ENCODE data around the gene EAF2. TPM values are rescaled to one million over a fixed set of nuclear protein-coding genes. Genes with fewer than 3 reads are reported as not detected.

The EAF2 gene
- total RNA-seq, 4 donors from 2014 or later, result 9.2 to 14.6 (median 10.0) TPM

DNA sequence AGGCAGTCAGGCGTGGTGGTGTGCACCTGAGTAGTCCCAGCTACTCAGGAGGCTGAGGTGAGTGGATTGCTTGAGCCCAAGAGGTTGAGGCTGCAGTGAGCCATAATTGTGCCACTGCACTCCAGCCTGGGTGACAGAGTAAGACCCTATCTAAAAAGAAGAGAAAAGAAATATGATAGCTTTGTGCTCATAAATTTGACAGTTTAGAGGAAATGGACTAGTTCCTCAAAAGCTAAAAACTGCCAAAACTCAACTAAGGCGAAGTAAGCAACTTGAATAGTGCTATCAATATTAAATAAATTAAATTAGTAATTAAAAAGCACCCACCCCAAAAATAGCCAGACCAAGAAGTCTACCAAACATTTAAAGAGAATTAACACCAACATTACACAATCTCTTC, 34.7 kb downstream of the EAF2 start:
- TF ChIP-seq, protein P1, sequence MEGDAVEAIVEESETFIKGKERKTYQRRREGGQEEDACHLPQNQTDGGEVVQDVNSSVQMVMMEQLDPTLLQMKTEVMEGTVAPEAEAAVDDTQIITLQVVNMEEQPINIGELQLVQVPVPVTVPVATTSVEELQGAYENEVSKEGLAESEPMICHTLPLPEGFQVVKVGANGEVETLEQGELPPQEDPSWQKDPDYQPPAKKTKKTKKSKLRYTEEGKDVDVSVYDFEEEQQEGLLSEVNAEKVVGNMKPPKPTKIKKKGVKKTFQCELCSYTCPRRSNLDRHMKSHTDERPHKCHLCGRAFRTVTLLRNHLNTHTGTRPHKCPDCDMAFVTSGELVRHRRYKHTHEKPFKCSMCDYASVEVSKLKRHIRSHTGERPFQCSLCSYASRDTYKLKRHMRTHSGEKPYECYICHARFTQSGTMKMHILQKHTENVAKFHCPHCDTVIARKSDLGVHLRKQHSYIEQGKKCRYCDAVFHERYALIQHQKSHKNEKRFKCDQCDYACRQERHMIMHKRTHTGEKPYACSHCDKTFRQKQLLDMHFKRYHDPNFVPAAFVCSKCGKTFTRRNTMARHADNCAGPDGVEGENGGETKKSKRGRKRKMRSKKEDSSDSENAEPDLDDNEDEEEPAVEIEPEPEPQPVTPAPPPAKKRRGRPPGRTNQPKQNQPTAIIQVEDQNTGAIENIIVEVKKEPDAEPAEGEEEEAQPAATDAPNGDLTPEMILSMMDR (IDR thresholded peaks at IDR 0.05; ENCODE audit: low read depth), result no peak

DNA sequence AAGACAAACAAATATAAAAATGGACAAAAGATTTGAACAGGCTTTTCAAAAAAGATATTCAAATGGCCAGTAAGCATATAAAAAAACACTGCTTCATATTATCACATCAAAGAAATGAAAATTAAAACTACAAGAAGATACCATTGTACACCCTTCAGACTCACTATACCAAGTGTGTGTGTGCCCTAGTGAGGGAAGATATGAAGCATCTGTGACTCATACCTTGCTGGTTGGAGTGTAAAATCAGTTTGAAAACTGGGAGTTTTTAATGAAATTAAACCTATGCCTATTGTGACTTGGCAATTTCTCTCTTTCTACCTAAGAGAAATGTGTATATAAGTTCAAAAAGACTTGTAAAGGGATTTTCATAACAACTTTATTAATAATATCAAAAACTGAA, 35.7 kb downstream of the EAF2 start:
- TF ChIP-seq, protein P1 (IDR thresholded peaks at IDR 0.05; ENCODE audit: low read depth), result no peak

DNA sequence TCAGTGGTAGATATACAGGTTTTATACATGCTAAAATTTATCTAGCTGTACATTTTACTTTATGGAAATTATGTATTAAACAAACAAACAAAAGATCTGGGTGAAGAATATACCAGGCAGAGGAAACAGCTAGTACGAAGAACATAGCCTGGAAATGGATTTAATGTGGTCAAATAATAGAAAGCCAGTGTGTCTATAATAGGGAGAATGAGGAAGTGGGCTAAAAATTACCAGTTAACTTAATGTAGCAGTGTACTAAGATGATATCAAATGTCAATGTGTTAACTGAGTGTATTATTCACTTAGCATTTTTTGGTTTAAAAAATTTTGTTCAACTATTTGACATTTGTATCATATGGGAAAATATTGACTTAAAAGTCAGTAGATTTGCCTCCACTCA, 36.4 kb downstream of the EAF2 start:
- TF ChIP-seq, protein P1 (IDR thresholded peaks at IDR 0.05; ENCODE audit: low read depth), result no peak

DNA sequence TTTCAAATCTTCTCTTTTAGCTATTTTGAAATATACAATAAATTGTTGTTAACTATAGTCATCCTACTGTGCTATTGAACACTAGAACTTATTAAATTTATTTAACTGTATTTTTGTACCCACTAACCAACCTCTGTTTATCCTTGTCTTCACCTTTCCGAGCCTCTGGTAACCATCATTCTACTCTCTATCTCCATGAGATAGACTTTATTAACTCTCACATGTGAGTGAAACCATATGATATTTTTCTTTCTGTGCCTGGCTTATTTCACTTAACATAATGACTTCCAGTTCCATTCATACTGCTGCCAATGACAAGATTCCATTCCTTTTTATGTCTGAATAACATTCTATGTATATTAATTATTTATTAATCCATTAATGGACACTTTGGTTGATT, 43.4 kb downstream of the EAF2 start:
- TF ChIP-seq, protein P1 (IDR thresholded peaks at IDR 0.05; ENCODE audit: low read depth), result no peak

DNA sequence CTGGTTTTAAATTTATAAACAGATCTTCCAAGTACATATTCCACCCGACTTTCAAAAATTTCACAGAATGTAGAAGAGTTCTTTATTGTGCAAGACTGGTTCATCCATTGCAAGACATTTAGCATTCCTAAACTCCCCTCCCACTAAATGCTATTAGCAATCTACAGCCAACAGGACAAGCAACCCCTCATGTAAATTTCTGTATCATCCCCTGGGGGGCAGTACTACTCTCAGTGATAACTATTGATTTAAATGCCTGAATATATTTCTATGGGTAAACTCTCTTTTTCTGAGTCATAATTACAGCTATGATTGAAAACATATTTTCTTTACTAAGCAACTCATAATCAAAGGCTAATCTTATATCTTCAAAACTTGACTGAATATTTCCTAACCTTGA, 48.5 kb downstream of the EAF2 start:
- TF ChIP-seq, protein P1 (IDR thresholded peaks at IDR 0.05; ENCODE audit: low read depth), result no peak

DNA sequence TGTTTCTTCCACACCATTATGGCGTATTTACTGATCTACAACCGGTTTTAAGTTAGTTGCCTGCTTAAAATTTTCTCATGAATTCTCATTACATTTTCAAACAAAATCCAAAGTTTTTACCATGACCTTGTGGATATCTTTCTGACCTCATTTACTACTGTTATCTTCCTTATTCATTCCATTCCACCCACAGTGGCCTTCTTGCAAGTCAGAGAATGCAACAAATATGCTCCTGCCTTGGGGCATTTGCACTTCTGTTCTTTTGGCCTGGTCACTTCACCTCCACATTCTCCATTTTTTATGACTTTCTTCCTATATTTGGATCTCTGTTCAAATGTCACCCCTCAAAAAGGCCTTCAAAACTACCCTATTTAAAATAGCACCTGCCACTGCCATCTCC, 50.4 kb downstream of the EAF2 start:
- TF ChIP-seq, protein P1 (IDR thresholded peaks at IDR 0.05; ENCODE audit: low read depth), result no peak

DNA sequence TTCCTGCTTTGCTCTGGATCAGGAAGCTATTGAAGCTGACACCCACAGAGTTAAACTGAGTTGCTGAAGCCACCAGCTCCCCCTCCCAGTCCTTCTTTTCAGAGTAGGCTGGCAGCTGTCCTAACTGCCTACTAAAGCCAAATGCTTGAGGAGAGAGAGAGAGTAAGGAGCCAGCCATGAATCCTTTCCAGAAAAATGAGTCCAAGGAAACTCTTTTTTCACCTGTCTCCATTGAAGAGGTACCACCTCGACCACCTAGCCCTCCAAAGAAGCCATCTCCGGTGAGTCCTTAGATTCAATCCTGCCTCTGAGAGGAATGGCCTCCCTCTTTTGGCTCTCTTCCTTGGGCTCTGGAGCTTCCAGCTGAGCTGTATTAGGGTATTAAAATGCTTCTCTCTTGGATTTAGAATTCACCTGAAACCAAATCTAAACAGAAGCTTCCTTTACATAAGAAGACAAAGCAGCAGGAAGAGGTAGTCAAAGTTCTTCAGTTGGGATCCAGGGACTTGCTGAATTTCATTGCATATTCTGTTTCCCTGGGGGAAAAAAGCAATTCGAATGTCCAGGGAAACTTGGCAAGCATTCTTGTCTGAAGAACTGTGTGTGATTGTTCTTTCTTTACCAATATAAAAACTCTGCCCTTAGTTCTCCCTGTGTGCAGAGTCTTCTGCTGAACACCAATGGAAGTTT, 59.4 kb downstream of the EAF2 start, which contains the start of gene SLC15A2:
TSS of gene SLC15A2 (plus strand) at position 101 of the 690 bp plus-strand sequence. CDS start at position 177, 76 bp downstream.
- TF ChIP-seq, protein P1 (IDR thresholded peaks at IDR 0.05; ENCODE audit: low read depth), result no peak
